Stimulated activated naive CD8-positive, alpha-beta T cell treated with anti-CD3 and anti-CD28 coated beads, Interleukin-15, Interleukin-2, amounts not matched to agents 100 ng/mL and 50 ng/mL, for 24 hours (primary cell): ENCODE measurements around the gene RAB3C.

Experiments
- H3K27ac Mint-ChIP-seq: one replicate; pipeline ENCODE4 v1.8.0; 2021; ENCODE audit warnings: mild to moderate bottlenecking, mixed read lengths
- H3K27me3 Mint-ChIP-seq: one replicate; pipeline ENCODE4 v1.8.0; 2021; ENCODE audit warnings: mixed read lengths
- H3K36me3 Mint-ChIP-seq: one replicate; pipeline ENCODE4 v1.8.0; 2021; ENCODE audit warnings: low read depth, mixed read lengths
- H3K4me1 Mint-ChIP-seq: one replicate; pipeline ENCODE4 v1.8.0; 2021; ENCODE audit warnings: low read depth, mixed read lengths
- H3K4me3 Mint-ChIP-seq: one replicate; pipeline ENCODE4 v1.8.0; 2021; ENCODE audit warnings: mild to moderate bottlenecking, mixed read lengths
- H3K9me3 Mint-ChIP-seq: one replicate; pipeline ENCODE4 v1.8.0; 2021; ENCODE audit warnings: mixed read lengths

RAB3C gene

DNA sequence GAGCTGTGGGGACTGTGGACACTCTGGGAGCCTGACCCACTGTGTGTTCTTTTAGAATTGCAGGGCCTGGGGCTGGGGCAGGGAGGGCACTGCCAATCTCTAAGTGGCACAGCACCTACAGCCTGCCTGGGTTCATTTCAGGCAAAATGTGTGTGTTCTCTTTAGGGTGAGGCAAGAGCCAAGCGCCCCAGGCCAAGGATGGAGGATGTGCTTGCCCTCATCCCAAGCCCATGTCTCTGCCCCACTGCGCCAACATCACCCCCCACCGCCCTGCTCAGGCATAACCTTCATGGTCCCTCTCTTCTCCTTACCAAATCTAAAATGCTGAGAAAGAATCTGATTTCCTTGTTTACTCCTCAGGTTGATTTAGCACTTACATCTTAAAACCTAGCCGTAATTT, 304.4 kb downstream of the RAB3C start:
- peaks cover 15% of the 10 kb centered on the region for H3K27me3 Mint-ChIP-seq
- H3K27ac Mint-ChIP-seq: no peak overlapping the region
- no peaks in the 10 kb centered on the region for H3K9me3 Mint-ChIP-seq
- H3K36me3 Mint-ChIP-seq: no peaks in the 10 kb centered on the region
- H3K4me1 Mint-ChIP-seq: peaks cover 29% of the 10 kb centered on the region
- no peak overlapping the region for H3K4me3 Mint-ChIP-seq

DNA sequence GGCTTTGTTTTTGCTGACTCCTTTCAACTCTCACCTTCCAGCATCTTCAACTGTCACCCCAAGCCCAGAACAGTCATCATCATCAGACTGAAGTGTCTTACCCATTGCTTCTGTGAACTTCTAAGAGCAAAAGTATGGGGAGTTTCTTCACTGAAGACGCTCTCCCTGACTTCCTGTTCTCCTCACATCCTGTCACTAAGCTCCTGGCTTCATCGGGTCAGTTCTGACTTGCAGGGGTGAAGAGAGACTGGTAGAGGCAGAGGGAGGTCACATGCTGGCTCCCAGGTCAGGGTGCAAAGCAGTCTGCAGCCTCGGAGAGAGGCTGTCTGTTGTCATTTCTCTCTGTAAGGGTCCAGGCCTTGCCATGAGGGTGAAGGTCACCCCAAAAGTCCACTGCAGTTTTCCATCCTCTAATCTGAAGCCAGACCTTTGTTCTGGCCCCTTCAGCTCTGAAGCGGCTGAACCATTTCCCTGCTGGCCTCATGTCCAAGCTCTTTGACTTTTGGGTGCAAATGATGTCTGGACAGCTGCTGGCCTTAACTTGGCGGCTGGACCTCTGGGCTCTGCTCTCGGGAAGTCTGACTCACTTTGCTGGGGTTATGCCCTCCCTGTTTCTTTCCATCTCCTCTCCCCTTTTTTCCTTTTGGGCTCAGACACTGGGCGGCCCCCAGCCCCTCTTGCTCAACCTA, 305.0 kb downstream of the RAB3C start:
- Mint-ChIP-seq H3K27me3 (peaks cover 14% of the 10 kb centered on the region), H3K27ac (no peak overlapping the region), H3K9me3 (no peaks in the 10 kb centered on the region), H3K36me3 (no peaks in the 10 kb centered on the region), H3K4me1 (peaks cover 29% of the 10 kb centered on the region), H3K4me3 (no peak overlapping the region)

GRCh38 chr5:58890265-58890664, 307.4 kb downstream of the RAB3C start:
- H3K36me3 Mint-ChIP-seq: no peaks in the 10 kb centered on the region
- H3K4me3 Mint-ChIP-seq: no peak overlapping the region
- H3K9me3 Mint-ChIP-seq: no peaks in the 10 kb centered on the region
- H3K27me3 Mint-ChIP-seq: peaks cover 7% of the 10 kb centered on the region
- H3K4me1 Mint-ChIP-seq: peaks cover 29% of the 10 kb centered on the region
- no peak overlapping the region for H3K27ac Mint-ChIP-seq

DNA sequence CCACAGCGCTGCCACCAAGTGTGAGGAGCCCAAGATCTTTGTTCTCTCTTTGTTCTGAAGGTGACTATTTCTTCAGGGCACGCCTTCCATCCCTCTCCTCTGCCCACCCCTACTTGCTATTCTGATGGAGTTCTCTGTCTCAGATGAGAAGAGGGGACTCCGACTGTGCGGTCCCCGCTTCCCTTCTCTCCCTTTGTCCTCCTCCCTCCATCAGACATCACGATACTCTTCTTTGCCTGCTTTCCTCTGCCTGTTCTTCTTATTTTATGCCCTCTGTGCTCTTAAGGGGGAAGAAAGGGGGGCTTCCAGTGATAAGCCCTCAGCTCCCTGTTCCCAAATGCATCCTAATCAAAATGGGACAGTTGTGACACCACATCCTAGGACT, 307.8 kb downstream of the RAB3C start:
- H3K27me3 Mint-ChIP-seq: peaks cover 7% of the 10 kb centered on the region
- H3K4me3 Mint-ChIP-seq: no peak overlapping the region
- no peak overlapping the region for H3K27ac Mint-ChIP-seq
- no peaks in the 10 kb centered on the region for H3K9me3 Mint-ChIP-seq
- H3K36me3 Mint-ChIP-seq: no peaks in the 10 kb centered on the region
- peaks cover 29% of the 10 kb centered on the region for H3K4me1 Mint-ChIP-seq

- H3K4me3 Mint-ChIP-seq: peak overlapping the region; percentile 43
- peak overlapping the region; percentile 52 for H3K27ac Mint-ChIP-seq
- H3K4me1 Mint-ChIP-seq: peaks cover 29% of the 10 kb centered on the region
- no peaks in the 10 kb centered on the region for H3K9me3 Mint-ChIP-seq
- H3K36me3 Mint-ChIP-seq: no peaks in the 10 kb centered on the region
- peaks cover 7% of the 10 kb centered on the region for H3K27me3 Mint-ChIP-seq
Measured at GRCh38 chr5:58891086-58891970, 308.5 kb downstream of the RAB3C start.

GRCh38 chr5:58891971-58892343, 309.1 kb downstream of the RAB3C start:
- no peak overlapping the region for H3K27ac Mint-ChIP-seq
- H3K27me3 Mint-ChIP-seq: peaks cover 1% of the 10 kb centered on the region
- peaks cover 23% of the 10 kb centered on the region for H3K4me1 Mint-ChIP-seq
- no peak overlapping the region for H3K4me3 Mint-ChIP-seq
- no peaks in the 10 kb centered on the region for H3K9me3 Mint-ChIP-seq
- no peaks in the 10 kb centered on the region for H3K36me3 Mint-ChIP-seq

GRCh38 chr5:58893551-58893950, 310.7 kb downstream of the RAB3C start:
- no peaks in the 10 kb centered on the region for H3K9me3 Mint-ChIP-seq
- H3K4me3 Mint-ChIP-seq: no peak overlapping the region
- no peak overlapping the region for H3K27ac Mint-ChIP-seq
- no peaks in the 10 kb centered on the region for H3K27me3 Mint-ChIP-seq
- H3K36me3 Mint-ChIP-seq: no peaks in the 10 kb centered on the region
- H3K4me1 Mint-ChIP-seq: peaks cover 12% of the 10 kb centered on the region

DNA sequence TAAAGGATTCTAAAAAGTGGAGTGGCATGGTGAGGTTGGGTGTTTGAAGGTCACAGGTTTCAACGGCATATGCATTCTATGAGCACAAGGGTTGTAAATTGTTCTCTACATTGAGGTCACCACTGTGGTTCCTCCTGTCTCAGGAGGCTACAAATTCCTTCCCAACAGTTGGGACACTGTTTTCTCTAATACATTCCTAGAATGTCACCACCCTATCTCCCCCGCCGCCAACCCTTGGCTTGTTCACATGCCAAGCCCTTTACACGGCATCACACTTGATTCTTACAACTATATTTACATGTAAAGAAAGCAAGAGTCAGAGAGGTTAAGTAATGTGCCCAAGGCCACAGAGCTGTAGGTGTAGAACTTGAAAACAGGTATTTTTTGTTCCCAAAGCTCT, 315.1 kb downstream of the RAB3C start:
- Mint-ChIP-seq H3K4me3 (no peak overlapping the region), H3K27me3 (no peaks in the 10 kb centered on the region), H3K27ac (no peak overlapping the region), H3K4me1 (no peaks in the 10 kb centered on the region), H3K36me3 (no peaks in the 10 kb centered on the region), H3K9me3 (no peaks in the 10 kb centered on the region)

DNA sequence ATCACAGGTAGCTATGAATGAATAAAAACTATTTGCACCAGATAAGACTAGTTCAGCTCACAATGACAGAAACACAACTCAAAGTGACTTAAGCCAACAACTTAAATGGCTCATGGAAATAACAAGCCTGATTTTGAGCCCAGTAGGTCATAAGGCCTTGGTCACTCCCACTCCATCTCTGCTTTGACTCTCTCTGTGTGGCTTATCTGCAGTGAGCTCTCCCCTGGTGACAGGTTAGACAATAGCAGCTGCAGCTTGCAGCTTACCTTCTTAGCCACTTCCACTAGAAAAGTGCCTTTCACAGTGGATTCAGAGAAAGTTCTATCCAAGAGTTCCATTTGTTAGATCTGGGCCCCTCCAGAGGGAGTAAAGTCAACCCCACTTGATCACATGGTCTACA, 315.7 kb downstream of the RAB3C start:
- Mint-ChIP-seq H3K4me1 (no peaks in the 10 kb centered on the region), H3K27ac (no peak overlapping the region), H3K4me3 (no peak overlapping the region), H3K36me3 (no peaks in the 10 kb centered on the region), H3K27me3 (peaks cover 4% of the 10 kb centered on the region), H3K9me3 (no peaks in the 10 kb centered on the region)

DNA sequence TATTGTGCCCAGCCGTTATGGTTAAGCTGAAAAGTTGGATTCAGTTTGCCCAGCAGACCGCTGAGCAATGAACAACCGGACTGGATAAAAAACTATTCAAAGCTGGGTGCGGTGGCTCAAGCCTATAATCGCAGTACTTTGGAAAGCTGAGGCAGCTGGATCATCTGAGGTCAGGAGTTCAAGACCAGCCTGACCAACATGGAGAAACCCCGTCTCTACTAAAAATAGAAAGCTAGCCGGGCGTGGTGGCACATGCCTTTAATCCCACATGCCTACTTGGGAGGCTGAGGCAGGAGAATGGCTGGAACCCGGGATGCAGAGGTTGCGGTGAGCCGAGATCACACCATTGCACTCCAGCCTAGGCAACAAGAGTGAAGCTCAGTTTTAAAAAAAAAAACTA, 318.4 kb downstream of the RAB3C start:
- Mint-ChIP-seq H3K4me3 (no peak overlapping the region), H3K27me3 (peaks cover 4% of the 10 kb centered on the region), H3K36me3 (no peaks in the 10 kb centered on the region), H3K4me1 (no peaks in the 10 kb centered on the region), H3K27ac (no peak overlapping the region), H3K9me3 (peaks cover 5% of the 10 kb centered on the region)

DNA sequence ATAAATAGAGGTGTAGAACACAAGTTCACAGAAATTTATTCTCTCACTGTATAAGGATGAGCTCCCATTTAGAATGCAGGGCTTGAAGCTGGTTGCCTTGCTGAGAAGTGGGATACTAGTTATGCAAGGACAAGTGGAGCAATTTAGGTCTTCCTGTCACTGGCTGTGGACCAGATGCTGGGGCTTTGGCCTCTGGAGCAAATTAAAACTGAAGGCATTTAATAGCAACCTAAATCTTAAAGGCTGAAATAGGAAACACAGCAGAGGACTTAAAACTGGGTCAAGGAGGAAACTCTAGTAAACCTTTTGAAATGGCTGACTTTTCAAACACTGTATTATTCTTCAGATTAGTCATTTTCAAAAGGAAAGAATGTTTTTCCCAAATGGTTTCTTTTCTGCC, 319.4 kb downstream of the RAB3C start:
- H3K4me1 Mint-ChIP-seq: no peaks in the 10 kb centered on the region
- H3K4me3 Mint-ChIP-seq: no peak overlapping the region
- H3K9me3 Mint-ChIP-seq: peaks cover 8% of the 10 kb centered on the region
- no peaks in the 10 kb centered on the region for H3K36me3 Mint-ChIP-seq
- H3K27ac Mint-ChIP-seq: no peak overlapping the region
- peaks cover 4% of the 10 kb centered on the region for H3K27me3 Mint-ChIP-seq

GRCh38 chr5:58902765-58903164, 319.9 kb downstream of the RAB3C start:
- Mint-ChIP-seq H3K27ac (no peak overlapping the region), H3K4me3 (no peak overlapping the region)

GRCh38 chr5:58904737-58905136, 321.9 kb downstream of the RAB3C start:
- Mint-ChIP-seq H3K4me3 (no peak overlapping the region), H3K27me3 (peaks cover 4% of the 10 kb centered on the region), H3K36me3 (no peaks in the 10 kb centered on the region), H3K27ac (no peak overlapping the region), H3K9me3 (peaks cover 8% of the 10 kb centered on the region), H3K4me1 (no peaks in the 10 kb centered on the region)

More at GRCh38 chr5:58902765-58903164, 319.9 kb downstream of the RAB3C start:
- peaks cover 8% of the 10 kb centered on the region for H3K9me3 Mint-ChIP-seq
- no peaks in the 10 kb centered on the region for H3K4me1 Mint-ChIP-seq
- H3K36me3 Mint-ChIP-seq: no peaks in the 10 kb centered on the region
- peaks cover 4% of the 10 kb centered on the region for H3K27me3 Mint-ChIP-seq

DNA sequence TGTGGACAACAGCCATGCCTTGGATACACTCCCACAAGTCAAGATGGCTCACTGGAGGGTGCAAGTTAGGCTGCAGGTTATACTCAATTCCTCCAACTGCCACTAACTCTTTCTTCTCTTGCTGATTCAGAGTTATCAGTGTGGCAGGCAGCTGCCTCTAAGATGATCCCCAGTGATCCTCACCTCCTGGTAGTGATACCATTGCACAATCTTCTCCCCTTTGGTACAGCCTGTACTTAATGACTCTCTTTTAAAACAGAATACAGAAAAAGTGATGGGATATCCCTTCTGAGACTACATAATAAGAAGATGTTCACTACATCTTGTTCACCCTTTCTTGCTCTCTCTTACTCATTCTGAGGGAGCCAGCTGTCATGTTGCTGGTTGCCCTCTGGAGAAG, 323.1 kb downstream of the RAB3C start:
- Mint-ChIP-seq H3K36me3 (no peaks in the 10 kb centered on the region), H3K4me1 (no peaks in the 10 kb centered on the region), H3K27me3 (peaks cover 7% of the 10 kb centered on the region), H3K4me3 (no peak overlapping the region), H3K27ac (no peak overlapping the region), H3K9me3 (peaks cover 8% of the 10 kb centered on the region)
